GM10248 (cell line): Measurements from ENCODE around the gene APPL2.

Experiments used
- CTCF ChIA-PET: fragments of 300-600 bp; sonication (Branson Sonifier 250); formaldehyde crosslinking; extraction: SDS; loops from one replicate; lab custom pipeline; 2021; ENCODE audit warnings: antibody characterized with exemption; lab: Yijun Ruan, JAX
- POLR2A ChIA-PET: fragments of 350-650 bp; sonication (Branson Sonifier 250); formaldehyde crosslinking; extraction: SDS; loops from one replicate; lab custom pipeline; 2020; ENCODE audit warnings: antibody characterized with exemption; lab: Yijun Ruan, JAX
- DNase-seq: peaks from one replicate; pipeline ENCODE4 v3.0.0; 2012; ENCODE audit errors: extremely low spot score
- CTCF ChIP-seq: IDR thresholded peaks from 2 replicates; pipeline ENCODE4 v1.5.1; 2012; ENCODE audit warnings: mild to moderate bottlenecking, low read depth; ENCODE audit errors: extremely low read depth, missing control alignments, control extremely low read depth

Gene APPL2

GRCh38 chr12:105164068-105164467 is 71.9 kb downstream of the APPL2 start:
- no peak for DNase-seq
- TF ChIP-seq CTCF: no peak
- ChIA-PET POLR2A (no interaction called here), CTCF (interaction anchor here (1.0 kb wide), 2 partner anchors 41 to 219 kb away, joined by 3 read pairs; no protein-coding TSS in a partner anchor)

- no peak for DNase-seq
- ChIA-PET CTCF (interaction anchor here (1.0 to 1.4 kb wide), 2 partner anchors 9 to 30 kb away, joined by 3 to 4 read pairs; no protein-coding TSS in a partner anchor), POLR2A (no interaction called here)
- no peak for TF ChIP-seq CTCF
Measured at GRCh38 chr12:105162174-105162573, 73.8 kb downstream of the APPL2 start.

- TF ChIP-seq CTCF: no peak
- DNase-seq: no peak
- POLR2A ChIA-PET: no interaction called here
- CTCF ChIA-PET: no interaction called here
Measured at GRCh38 chr12:105158876-105159275, 77.1 kb downstream of the APPL2 start.

- CTCF ChIA-PET: no interaction called here
- no peak for TF ChIP-seq CTCF
- POLR2A ChIA-PET: no interaction called here
- no peak for DNase-seq
Measured at GRCh38 chr12:105157606-105158005, 78.4 kb downstream of the APPL2 start.

GRCh38 chr12:105156260-105156659 is 79.7 kb downstream of the APPL2 start:
- no peak for DNase-seq
- POLR2A ChIA-PET: no interaction called here
- no peak for TF ChIP-seq CTCF
- CTCF ChIA-PET: no interaction called here

GRCh38 chr12:105142259-105142658 is 93.7 kb downstream of the APPL2 start:
- TF ChIP-seq CTCF: no peak
- DNase-seq: no peak
- CTCF ChIA-PET: no interaction called here
- POLR2A ChIA-PET: no interaction called here
